OCI-M2 (cell line): ENCODE data around the gene DAD1.
"Not testable (repeated sequence)": the region's sequence is repeated elsewhere in the genome, so short reads cannot be mapped to it uniquely, and the experiment has no call there.

ENCODE experiments used
- DNase-seq: peaks from one replicate; lab custom pipeline; 2025; ENCODE audit not compliant: unreplicated experiment; lab: John Stamatoyannopoulos, UW

Gene DAD1

DNA sequence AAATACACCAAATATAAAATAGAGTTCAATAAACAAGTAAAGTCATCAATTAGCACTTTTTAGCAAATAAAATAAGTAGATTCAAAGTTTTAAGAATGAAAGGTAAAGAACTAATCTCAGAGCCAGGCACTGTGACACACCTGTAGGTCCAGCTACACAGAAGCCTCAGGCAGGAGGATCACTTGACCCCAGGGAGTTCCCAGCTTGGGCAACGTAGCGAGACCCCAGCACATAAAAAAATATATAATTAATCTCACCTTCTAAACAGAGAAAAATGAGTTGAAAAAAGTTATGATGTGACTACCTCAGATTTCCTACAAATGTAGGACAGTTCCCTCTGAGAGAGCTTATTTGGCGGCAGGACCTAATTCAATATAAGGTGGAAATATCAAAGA is 19.3 kb downstream of the DAD1 start:
- DNase-seq, result no peak

DNA sequence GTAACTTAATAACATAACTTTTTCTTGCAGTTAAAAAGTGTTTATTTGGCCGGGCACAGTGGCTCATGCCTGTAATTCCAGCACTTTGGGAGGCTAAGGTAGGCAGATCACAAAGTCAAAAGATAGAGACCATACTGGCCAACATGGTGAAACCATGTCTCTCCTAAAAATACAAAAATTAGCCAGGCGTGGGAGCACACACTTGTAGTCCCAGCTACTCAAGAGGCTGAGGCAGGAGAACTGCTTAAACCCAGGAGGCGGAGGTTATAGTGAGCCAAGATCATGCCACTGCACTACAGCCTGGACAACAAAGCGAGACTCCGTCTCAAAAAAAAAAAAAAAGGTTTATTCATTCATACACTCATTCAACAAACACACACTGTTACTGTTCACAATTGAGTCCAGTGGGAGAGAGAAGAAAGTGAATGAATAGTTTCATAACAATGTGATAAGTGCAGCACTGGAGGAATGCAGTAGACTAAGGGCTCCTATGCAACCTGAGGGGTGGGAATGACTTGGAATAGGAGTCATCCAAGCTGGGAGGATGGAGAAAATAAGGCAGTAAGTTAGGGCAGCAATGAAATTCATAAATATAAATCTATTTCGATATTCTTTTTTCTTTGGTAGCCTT is 19.8 kb downstream of the DAD1 start:
- DNase-seq, result no peak

DNA sequence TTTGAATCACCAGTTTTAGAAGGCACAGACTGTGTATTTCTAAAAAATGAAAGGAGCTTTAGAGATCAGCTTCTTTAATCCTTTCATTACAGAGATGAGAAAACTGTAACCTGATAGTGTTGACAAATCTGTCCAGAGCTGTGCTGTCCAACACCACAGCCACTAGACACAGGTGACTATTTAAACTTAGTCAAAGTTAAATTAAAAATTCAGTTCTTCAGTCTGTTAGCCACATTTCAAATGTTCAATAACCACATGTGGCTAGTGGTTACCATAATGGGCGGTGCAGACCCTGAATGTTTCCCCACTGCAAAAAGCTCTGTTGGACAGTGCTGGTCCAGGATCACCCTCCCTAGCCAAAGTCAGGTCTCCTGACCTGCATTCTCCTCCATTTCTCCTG is 21.6 kb downstream of the DAD1 start:
- no peak for DNase-seq

- DNase-seq, result no peak
These were observed 22.2 kb downstream of the DAD1 start for GRCh38 chr14:22566845-22567244.

- not testable (repeated sequence) for DNase-seq
These were observed 22.8 kb downstream of the DAD1 start for GRCh38 chr14:22566266-22566665.

DNA sequence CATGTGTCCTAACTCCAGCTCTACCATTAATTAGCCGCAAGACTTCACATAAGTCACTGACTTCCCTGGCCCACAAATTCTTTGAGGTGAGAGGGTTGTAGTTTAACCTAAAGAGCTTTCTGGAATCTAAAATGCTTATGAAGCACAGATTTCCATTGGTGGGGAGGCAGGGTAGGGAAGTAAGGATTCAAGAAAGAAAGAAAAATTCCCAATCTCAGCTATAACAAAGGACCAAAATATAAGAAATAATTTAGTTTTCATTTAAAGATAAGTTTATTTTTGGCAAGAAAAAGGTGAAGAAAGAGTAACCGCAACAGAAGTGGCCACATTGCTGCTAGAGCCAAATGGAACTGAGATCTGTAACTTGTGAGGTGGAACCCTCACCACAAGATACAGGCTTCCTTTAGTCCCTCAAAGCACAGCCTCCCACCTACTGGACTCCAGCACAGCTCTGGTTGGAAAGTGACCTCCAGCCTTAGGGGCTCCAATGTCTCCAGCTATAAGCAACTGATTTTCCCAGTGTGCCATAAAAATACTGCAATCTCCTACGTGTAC is 23.6 kb downstream of the DAD1 start:
- DNase-seq, result no peak

DNA sequence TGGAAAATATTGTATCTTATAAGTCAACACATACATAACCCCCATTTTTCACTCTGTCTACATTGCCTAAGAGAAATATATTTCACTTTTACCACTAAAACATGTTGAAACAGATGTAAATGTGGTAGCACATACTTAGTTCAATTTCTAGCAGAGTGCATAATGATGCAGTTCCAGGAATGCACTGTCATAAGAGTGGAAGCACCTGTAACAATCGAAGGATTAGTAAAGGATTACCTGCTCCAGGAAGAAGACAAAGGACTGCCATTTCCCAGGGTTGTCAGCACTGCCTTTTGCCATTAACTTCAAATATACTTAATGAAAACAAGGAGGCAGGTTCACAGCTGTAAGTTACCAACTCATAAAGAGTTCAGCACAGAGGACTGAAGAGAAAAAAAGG is 24.6 kb downstream of the DAD1 start:
- DNase-seq, result no peak

DNA sequence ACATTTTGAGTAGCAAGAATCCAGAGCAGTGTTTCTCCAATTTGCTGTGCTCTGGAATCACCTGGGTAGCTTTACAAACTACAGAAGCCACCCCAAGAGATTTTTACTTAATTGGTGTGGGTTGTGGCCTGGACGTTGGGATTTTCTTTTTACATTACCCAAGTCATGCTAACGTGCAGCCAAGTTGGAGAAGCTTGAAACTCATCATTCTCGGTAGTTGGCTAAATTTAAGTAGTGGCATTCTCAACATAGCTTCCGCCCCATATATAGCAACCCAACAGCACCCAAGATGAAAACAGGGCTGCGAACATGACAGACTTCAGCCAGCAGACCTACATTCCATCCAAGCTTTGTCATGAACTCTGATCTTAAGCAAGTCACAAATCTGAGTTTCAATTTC is 25.0 kb downstream of the DAD1 start:
- DNase-seq, result no peak

GRCh38 chr14:22561661-22562579 is 27.1 kb downstream of the DAD1 start:
- peak; percentile 58 for DNase-seq

DNA sequence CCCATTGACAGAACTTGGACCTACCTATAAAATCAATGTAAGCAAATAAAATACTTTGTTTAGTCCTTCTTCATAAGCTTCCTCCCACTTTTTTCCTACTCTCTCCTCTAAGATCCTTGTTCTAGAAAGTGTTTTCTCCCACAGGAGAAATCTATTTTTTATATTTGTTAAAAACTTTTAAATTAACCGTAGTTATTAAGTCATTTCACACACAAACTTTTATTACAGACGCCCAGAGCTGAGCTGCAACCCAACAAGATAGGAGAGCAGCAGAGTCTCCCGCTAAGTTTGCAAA is 27.7 kb downstream of the DAD1 start:
- DNase-seq, result no peak

GRCh38 chr14:22560662-22561365 is 28.2 kb downstream of the DAD1 start:
- DNase-seq, result peak; percentile 79

- no peak for DNase-seq
These were observed 30.0 kb downstream of the DAD1 start for GRCh38 chr14:22559041-22559440.

- no peak for DNase-seq
These were observed 30.7 kb downstream of the DAD1 start for GRCh38 chr14:22558221-22558913.

DNA sequence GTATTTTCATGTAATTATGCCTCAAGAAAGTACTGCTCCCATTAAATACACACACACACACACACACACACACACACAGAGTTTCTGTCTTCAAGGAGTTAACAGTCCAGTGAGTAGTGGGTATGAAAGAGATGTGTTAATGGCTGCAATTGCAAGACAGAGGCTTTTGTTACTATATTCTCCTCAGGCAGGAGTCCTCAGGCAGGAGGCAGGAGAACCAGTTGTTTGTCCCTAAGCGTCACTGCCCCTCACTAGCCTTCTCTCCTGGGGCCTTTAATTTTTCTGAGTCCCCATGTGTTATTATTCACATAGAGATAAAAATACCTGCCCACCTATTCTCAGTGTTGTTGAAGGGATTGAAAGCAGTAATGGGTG is 31.2 kb downstream of the DAD1 start:
- DNase-seq, result no peak

GRCh38 chr14:22556990-22557623 is 31.9 kb downstream of the DAD1 start:
- DNase-seq, result peak; percentile 94

GRCh38 chr14:22556021-22556989 is 32.7 kb downstream of the DAD1 start:
- no peak for DNase-seq

GRCh38 chr14:22555384-22556011 is 33.5 kb downstream of the DAD1 start:
- DNase-seq, result no peak

DNA sequence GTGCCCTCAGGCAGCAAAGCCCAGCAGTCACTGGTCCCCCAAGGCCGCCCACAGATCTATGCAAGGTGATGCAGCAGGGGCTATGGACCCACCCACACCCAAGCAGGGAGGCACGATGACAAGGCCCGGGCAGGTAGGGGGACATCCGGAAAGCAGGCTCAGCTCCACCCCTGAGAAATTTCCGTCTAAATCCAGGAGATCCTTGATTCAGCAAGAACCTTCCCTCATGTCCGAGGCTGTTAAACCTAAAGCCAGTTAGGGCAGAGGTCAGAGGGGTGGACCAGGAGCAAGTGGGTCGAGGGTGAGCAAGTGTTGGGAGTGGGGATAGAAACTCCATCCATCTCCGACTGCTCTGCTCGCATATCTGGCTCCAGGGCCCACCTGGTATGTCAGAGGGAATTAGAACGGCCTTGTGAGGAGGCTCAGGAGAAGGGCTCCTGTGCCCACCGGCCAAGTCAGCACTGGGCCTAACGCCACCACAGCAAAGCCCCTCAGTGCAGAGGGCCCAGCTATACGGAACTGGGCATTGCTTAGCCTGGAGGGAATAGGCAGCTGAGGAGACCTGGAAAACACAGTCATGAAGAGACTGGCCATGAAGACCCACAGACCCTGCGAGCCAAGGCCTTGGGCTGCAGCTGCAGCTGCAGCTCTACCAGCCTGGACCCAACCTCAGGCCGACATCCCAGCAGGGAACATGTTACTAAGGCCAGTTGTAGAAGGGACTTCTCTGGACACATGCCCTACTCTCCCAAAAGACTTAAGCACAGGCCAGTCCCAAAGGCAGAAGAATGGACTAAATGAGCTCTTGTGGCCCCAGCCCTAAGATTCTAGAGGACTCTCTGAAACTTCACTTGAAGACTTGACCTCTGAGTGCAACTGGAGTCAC is 34.3 kb downstream of the DAD1 start:
- DNase-seq, result no peak
